ENCODE results near the gene GP1BB. TPM values are rescaled to one million over a fixed set of nuclear protein-coding genes. Genes with fewer than 3 reads are reported as not detected.

GP1BB gene
- polyA plus RNA-seq, 3 donors = 0.63 to 3.6 (median 1.7) TPM

- no peak overlapping the region for H3K27ac ChIP-seq (ENCODE audit: low read depth, low read length)
- 86 to 94% (median 87%) methylated on average over 12 of the region's 12 CpGs for WGBS, 3 donors
These were observed 46.0 kb downstream of the GP1BB start for GRCh38 chr22:19769393-19769715.

GRCh38 chr22:19770349-19771220 is 47.2 kb downstream of the GP1BB start:
- WGBS, 3 donors = 68 to 89% (median 87%) methylated on average over 25 of the region's 25 CpGs
- no peak overlapping the region for H3K27ac ChIP-seq (ENCODE audit: low read depth, low read length)

- WGBS, 3 donors = 54 to 64% (median 63%) methylated on average over 4 of the region's 4 CpGs
These were observed 49.0 kb downstream of the GP1BB start for GRCh38 chr22:19772422-19772672.

GRCh38 chr22:19772673-19773469 is 49.5 kb downstream of the GP1BB start:
- WGBS, 3 donors = 44 to 50% (median 45%) methylated on average over 25 of the region's 25 CpGs
- no peak overlapping the region for H3K27ac ChIP-seq (ENCODE audit: low read depth, low read length)

More at GRCh38 chr22:19772422-19772672, 49.0 kb downstream of the GP1BB start:
- no peak overlapping the region for H3K27ac ChIP-seq (ENCODE audit: low read depth, low read length)

GRCh38 chr22:19773470-19774040 is 50.2 kb downstream of the GP1BB start:
- H3K27ac ChIP-seq (ENCODE audit: low read depth, low read length) = no peak overlapping the region
- WGBS, 3 donors = 53 to 82% (median 79%) methylated on average over 9 of the region's 9 CpGs

Other genes with a start within 250 kb of the GP1BB start
- 10 to 100 TPM; 39.6 to 73.8 (median 73.4) TPM for gene UFD1, start 244.3 kb upstream of the GP1BB start, polyA plus RNA-seq
- gene CDC45, start 243.6 kb upstream of the GP1BB start, polyA plus RNA-seq = 1 to 10 TPM in 1 of 3 donors, under 1 TPM in 2; 0.12 to 1.9 (median 0.23) TPM
- 100 to 1,000 TPM in 2 of 3 donors, 10 to 100 TPM in 1; 33.8 to 221 (median 199) TPM for gene CLDN5, start 199.1 kb upstream of the GP1BB start, polyA plus RNA-seq
- gene SEPTIN5, start 9.0 kb upstream of the GP1BB start, polyA plus RNA-seq = 10 to 100 TPM in 1 of 3 donors, 1 to 10 TPM in 2; 5.3 to 18.8 (median 7.5) TPM
- 1 to 10 TPM in 2 of 3 donors, under 1 TPM in 1; 0.52 to 4.9 (median 1.8) TPM for gene TBX1, start 37.2 kb downstream of the GP1BB start, polyA plus RNA-seq
- gene GNB1L, start 131.3 kb downstream of the GP1BB start, polyA plus RNA-seq = 1 to 10 TPM; 3.5 to 6.6 (median 4.3) TPM
- gene RTL10, start 131.3 kb downstream of the GP1BB start, polyA plus RNA-seq = 1 to 10 TPM; 3.1 to 4.3 (median 3.8) TPM
- 100 to 1,000 TPM in 2 of 3 donors, 10 to 100 TPM in 1; 70.9 to 173 (median 133) TPM for gene COMT, start 218.2 kb downstream of the GP1BB start, polyA plus RNA-seq
- gene TXNRD2, start 218.3 kb downstream of the GP1BB start, polyA plus RNA-seq = 10 to 100 TPM; 13.6 to 21.8 (median 16.6) TPM

Measured in adipose tissue (tissue), 3 donors.